Islet of Langerhans (tissue), 1 donor: ENCODE results near the gene ZNF827.

ENCODE experiments used
- FAIRE-seq: peaks from one replicate; lab custom pipeline; 2011; peaks lifted over from hg19 to GRCh38; lab: Jason Lieb, UNC

ZNF827 gene, protein sequence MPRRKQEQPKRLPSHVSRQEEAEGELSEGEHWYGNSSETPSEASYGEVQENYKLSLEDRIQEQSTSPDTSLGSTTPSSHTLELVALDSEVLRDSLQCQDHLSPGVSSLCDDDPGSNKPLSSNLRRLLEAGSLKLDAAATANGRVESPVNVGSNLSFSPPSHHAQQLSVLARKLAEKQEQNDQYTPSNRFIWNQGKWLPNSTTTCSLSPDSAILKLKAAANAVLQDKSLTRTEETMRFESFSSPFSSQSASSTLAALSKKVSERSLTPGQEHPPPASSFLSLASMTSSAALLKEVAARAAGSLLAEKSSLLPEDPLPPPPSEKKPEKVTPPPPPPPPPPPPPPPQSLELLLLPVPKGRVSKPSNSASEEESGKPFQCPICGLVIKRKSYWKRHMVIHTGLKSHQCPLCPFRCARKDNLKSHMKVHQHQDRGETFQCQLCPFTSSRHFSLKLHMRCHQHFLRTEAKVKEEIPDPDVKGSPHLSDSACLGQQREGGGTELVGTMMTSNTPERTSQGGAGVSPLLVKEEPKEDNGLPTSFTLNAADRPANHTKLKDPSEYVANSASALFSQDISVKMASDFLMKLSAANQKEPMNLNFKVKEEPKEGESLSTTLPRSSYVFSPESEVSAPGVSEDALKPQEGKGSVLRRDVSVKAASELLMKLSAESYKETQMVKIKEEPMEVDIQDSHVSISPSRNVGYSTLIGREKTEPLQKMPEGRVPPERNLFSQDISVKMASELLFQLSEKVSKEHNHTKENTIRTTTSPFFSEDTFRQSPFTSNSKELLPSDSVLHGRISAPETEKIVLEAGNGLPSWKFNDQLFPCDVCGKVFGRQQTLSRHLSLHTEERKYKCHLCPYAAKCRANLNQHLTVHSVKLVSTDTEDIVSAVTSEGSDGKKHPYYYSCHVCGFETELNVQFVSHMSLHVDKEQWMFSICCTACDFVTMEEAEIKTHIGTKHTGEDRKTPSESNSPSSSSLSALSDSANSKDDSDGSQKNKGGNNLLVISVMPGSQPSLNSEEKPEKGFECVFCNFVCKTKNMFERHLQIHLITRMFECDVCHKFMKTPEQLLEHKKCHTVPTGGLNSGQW

DNA sequence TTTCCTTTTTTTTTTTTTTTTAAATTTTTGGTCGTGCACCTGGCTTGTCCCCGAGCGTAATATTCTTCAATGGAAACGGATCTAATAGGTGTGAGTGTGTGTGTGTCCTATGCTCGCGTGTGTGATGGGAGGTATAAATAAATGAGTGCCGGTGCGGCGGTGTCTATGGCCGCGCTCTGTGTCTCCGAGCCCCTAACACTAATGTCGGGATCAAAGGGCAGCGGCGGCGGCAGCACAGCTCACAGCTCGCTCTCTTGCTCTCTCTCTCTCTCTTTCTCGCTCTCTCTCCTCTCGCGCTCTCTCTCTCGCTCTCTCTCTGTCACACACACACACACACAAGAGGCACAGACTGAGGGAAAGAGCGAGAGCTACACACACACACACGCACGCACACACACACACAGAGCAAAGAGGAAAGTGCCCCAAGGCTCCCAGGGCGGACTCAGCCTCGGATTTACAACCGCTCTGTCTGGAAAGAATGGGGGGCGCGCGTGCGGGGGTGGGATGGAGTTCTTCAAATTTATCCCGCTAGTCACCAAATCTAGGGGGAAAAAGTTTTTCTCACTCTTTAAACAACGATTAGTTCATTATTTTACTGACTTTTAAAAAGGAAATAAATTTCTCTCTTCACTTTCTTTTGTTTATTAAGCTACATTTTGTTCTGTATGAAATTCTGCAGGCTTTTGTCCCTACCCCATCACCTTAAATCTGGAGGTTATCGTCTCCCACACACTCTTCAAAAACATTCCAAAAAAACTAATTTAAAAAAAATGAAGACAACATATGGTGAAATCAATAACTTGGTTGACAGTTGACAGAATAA, at the start of gene ZNF827:
ZNF827 (minus strand) TSS at position 206 of the 823 bp plus-strand sequence. CDS start 416 bp downstream, outside the sequence.
- FAIRE-seq: no peak

DNA sequence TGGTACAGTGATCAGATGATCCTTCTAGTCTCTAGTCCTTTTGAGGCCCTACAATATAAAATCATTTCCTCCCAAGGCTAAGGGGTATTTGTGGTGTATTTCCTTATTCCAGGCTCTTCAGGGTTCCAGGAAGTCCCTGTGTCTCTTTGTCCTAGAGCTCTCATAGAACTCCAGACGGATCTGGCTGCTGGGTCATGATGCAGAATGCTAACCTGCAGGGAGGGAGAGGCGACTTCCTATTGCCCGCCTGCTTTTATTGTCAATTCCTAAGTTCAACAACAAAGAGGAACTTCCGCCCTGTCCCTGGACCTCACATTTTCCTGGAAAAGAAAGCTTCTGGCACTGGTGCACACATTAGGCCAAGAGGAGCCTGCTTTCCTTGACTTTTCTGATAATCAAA, 45.9 kb upstream of the ZNF827 start:
- no peak for FAIRE-seq

DNA sequence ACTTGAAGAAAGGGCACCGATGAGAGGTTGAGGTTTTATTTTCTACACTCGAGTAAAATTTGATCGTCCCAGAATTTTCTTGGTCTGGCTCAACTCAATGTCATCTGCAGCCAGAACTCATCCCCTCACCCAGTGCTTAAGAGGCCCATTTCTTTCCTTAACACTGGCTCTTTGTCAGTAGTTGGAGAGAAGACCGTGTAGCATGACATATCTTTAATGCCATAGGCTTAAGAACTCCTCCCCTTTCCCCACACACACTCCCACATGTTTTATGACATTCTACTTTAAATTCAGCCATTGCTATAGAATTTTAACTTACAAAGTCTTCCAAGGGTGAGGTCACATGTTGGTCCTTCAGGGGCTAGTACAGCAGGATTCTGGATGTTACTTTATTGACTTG, 44.2 kb upstream of the ZNF827 start:
- no peak for FAIRE-seq

DNA sequence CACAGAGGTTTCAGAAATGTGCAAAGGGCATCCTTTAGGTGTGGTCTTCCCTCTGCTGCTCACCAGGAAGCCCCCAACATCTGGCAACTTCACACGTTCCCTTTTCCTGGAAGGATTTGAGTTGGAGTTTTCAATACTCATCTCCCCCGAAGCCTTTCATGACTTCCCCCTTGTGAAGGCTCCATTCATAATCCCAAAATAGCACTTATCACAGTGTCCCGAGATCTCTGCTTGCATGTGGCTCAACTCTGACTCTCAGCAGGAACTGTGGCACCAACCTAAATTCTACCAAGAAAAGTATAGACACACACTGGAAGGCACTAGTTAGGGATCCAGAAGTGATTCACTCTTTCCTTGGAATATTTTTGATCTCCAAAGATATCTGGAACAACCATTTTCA, 40.5 kb upstream of the ZNF827 start:
- FAIRE-seq: no peak

DNA sequence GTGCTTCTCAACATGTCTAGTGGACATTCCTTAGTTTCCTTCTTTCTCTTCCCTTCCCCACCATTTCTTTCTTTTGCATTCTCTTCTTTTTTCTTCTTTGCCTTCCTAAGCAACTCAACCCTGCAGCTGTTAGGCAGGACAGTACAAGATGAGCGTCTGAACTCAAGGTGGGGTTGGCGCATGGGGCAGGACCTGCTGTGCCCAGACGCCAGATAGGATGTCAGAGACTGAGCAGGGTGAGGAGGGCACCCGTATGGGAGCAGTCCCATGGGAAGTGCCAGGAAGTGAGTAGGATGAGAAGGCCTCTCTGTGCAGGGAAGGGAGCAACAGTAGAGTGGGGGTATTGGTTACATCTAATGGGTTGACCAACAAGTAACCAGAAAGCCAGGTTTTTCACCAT, 38.1 kb upstream of the ZNF827 start:
- no peak for FAIRE-seq

DNA sequence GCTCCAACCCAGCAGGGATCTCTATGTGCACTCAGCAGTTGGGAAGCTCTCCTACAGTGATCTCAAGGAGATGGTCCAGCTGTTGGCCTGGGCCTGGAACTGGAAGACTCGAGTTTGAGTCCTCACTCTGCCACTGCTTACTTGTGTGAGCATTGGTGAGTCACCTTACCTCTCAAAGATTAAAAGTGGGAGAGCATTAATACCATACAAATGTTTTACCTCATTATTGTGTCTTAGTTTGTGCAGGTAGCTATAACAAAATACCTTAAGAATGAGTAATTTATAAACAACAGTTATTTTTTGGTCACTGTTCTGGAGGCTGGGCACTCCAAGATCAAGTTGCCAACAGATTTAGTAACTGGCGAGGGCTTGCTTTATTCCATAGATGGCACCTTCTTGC, 21.4 kb upstream of the ZNF827 start:
- no peak for FAIRE-seq

DNA sequence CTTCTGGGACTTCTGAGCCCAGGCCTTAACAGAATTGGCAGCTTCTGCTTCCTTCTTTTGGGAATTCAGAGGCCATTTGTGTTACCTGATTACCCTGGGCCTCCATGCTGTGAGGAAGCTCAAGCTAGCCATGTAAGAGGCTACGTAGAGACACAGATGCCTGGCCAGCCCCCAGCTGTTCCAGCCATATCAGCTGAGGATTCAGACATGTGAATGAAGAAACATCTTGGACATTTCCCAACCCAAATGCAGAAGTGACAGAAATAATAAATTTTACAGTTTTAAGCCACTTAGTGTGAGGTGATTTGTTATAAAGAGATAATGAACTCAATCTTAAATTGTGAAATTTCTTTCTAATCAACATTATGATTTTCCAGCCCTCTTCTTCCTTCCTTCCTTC, 18.7 kb upstream of the ZNF827 start:
- FAIRE-seq: no peak

DNA sequence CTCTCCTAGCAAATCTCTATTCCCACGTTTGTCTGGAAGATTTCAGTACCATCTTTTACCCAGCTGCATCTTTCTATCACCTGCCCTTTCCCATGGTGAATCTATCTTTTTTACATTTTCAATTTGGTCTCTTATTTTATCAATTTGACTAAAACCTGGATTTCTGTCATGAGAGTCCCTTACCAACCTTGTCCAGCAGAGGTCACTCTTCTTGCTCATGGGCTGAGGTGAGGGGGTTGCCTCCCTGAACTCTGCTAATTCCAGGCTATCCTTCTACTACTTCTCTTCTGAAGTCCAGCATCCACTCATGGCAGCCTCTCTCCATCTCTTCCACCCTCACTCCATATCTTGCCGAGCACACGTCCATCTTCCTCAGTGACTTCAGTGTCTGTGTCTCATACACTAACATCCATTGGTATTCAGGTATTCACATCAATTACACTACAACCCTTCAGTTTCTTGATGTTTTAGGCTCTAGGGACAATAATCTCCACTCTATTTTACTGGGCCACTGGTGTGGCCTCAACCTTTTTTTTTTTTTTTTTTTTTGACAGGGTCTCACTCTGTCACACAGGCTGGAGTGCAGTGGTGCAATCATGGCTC, 17.8 kb upstream of the ZNF827 start:
- peak; percentile 86 for FAIRE-seq

DNA sequence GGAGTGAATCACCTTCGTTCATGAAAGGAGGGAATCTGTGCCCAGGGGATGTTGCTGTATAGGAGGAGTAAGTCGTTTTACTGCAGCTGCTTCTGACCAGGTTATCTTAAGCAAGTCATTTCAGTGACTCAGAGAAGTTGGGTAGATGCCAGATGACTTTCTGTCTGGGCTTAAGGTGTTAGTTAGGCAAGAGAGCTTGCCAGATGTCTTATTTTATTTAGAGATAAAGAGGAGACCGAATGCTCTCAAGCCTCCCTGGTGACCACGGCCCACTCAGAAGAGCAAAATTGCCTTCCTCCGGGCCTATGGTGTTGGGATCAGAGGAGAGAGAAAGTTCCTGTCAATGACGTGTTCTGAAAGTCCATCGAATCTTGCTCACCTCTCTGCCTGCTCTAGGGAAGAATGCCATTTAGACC, 16.3 kb upstream of the ZNF827 start:
- FAIRE-seq: no peak

DNA sequence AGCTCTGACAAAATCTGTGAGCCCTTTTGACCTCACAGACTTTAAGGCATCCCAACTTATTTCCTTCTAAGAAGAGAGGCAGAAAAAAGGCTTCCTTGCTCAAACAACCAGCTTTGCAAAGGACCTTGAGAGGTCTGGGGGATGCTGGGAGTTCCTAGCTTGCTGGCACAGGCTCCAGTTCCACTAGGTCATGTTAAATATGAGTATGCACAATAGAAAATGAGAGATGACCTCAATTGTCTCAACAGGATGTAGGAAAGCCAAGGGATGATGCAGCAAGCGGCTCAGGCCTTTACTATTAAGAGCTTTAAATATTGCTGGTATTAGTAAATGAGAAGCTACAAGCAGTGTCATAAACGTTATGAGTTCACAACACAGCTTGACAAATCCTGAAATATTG, 13.3 kb upstream of the ZNF827 start:
- FAIRE-seq: no peak

DNA sequence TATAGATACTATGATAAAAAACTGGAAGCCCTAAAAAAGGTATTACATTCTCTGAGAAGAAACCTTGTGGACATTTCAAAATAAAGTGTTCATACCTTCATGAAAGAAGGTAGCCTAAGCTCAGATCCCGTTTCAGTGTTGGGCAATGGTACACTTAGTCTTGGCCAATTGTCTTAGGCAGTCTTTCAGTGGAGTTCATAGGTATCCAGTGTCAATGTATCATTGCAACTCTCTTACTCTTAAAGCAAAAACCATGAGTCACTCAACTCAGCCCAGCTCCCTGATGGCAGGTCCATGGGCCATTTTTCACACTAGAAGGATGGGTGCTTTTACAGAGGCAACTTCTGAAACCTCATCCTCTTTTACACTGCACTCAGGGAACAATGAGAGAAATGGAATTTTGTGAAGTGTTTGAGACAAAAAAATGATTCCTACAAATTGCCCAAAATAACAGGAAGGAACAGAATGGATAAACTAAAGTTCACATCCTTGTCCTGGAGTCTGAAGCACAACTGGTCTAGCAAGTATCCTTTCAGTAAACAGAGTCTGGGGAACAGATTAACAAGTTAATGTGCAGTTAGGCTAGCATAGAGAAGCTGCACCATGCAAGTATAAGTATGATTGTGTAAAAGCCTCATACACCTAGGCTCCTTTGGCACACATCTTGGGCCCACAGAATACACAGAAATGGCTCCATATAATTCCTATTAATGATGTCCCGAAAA, 7.0 kb upstream of the ZNF827 start:
- FAIRE-seq: no peak

DNA sequence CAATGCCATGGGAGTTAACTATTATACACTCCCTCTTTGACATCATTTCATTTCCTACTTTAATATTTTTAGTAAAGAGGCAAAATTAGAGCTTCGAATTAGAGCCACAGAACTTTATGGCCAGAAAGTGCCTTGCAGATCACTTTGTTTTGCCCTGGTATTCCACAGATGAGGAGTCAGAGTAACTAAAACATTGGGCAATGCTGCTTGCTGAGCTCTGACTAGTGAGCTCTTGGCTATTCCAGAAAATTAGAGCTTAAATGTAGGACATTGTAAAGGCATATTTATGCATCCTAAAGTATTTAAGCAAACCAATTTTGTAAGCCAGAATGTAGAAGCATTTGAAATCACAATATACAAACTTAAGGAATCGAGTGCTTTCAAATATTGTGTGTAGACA, 6.3 kb upstream of the ZNF827 start:
- no peak for FAIRE-seq

DNA sequence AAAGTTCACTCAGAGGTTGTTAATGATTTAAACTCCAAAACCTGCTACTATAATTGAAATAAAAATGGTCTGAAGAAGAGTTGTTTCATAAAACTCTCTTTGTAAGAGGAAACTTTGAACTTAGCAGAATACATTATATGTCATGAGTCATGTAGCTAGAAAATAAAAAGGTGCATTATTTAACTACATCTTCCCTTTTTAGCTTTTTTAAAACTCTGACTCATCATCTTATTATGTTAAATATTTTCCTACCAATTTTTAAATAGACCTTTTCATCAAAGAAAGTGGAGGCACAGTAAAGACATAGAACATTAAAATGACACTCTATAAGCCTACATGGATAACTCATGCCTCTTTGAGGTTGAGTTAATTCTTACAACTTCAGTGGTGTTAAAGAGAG, 1.2 kb upstream of the ZNF827 start:
- no peak for FAIRE-seq

DNA sequence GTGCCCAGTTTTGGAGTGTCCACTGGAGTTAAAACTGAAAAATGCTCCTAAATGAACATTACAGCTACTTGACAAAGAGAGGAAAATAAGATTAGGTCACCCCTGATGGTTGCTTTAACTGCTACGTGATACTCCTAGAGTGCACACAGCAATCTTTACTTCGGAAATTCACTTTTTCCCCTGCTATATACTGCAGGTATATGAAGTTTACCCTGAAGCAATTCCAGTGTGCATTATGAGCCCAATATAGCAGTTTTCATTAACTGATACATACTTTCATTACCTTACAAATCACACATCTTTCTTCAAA, 773 bp upstream of the ZNF827 start:
- FAIRE-seq: no peak

DNA sequence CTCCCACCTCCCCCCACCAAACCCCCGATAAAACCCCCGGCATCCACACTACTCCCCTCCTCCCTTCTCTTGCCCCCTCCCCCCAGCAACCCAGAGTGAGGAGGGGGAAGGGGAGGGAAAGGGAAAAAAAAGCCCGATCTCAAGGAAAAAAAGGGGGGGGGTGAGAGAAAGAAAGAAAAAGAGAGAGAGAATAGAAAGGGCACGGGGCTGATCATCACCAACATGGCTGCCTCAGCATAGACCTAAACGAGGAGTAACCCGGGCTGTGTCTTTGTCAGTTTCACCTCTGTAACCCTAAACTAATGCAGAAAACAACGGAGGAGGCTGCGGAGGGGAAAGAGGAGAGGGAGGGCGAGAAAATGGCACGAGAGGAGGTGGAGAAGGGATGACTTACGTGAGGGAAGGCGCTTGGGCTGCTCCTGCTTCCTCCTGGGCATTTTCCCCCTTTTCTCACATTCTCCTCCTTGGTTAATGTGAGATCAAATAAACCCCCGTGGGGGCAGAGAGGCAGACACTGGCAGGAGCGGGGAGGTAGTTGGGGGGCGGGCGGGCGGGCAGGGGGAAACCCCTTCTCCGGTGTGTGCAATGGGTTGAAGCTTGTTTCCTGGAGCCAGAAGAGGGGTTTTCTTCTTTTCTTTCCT, 532 bp downstream of the ZNF827 start:
- FAIRE-seq: no peak

DNA sequence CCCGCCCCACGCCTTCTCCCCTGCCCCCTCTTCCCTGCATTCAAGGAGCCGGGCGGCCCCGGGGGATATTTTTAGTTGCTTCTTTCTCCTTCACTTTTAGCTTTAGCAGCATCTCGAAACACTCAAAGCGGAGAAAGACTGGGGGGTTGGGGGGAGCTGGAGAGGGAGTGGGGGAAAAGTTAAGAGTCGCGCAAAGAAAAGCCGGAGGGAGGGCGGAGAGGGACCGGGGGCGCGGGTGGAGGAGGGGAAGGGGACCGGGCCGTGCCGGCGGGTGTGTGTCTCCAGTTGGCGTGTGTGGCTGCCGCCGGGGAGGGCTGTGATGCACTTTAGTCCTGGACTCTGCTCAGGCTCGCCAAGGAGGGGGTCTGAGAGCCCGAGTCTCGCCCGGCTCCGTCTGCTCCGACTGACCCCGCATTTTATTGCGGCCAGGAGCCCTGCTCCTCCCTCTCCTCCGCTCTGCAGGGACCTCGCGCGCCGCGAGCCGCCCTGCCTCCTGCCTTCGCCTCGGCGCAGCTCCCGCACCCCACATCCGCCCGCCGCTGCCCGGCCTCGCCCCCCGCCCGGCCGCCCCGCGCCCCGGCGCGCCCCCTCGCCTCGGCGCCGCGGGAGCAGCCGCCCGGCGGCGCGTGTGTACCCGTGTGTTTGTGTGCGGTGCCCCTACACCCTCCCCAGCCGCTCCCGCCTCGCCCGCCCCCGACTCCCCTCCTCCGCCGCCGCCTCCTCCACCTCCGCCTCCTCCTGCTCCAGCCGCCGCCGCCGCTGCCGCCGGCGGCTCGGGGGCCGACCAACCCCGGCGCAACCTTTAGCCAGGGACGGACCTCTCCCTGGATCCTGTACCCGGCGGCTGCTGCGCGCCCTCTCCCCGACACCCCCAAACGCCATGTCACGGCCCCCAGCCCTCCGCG, 1.4 kb downstream of the ZNF827 start:
- no peak for FAIRE-seq

DNA sequence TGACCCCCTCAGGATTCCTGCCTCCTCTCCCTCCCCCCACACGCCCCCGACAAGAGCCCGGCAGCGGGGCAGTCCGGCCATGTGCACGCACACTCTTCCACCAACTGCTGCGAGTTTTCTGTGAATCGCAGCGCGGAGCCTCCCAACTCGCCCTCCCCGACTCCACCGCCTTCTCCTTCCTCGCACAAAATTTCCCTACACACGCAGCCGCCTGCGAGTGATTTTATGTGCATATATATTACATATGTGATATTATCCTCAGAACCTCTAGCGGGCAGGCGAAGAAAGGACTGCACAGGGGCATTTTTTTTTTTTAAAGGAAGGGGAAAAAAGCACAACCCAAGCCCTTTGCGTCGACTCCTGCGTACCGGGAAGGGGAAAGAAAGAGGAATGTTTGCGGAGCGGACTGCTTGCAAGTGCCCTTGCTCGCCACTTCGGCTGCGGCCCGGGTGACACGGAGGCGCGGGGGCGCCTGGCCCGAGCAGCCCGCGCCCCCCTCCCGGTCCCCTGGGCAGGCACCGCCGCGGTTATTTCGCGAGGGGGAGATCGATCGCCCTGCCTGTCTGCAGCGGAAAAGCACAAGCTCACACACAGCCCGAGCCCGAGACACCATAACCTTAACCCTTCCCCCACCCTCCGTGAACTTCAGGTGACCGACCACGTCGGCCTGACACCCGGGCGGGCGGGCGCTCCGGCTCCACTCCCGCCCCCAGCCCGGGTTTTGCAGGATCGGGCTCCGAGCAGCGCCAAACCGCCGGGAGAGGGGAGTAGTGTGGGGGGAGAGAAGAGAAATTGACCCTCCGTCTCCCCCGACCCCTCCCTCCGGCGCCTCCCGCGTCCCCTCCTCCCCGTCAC, 2.3 kb downstream of the ZNF827 start:
- no peak for FAIRE-seq

DNA sequence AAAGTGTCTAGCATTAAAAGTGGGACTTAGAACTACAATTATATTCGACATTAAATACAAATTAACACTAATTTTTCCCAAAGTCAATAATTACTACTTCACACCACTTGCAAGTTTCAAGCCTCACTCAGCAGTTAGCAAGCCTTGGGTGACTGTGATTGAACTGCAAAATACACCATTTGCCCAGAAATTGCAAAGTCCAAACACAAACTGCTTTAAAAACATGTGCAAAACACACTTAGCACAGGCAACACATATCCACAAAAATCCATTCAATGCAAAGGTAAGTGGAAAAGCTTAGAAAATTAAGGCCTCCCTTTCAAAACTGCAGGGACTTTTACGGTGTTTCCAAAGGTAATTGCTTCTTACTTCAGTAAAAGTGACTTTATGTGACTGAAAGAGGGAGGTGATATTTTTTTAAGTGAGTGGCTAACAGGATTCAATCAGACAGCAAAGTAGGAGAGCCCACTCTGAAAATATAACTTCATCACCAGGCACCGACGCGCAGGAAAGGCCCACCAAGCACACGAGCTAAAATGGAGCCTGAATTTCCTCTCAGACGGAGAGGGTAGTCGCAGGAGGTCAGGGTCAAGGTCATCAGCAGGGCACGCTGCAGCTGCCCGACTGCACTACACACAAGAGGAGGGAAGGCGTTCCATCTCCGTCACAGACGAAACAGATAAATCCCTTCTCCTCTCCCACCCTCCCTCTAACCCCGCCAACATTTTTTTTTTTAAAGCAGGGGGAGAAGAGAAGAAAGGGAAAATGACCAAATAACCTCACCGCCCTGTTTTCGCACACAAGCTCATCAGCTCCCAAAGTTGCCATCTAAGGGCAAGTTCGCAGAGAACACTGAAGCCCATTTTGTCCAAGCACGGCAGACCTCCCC, 3.1 kb downstream of the ZNF827 start:
- no peak for FAIRE-seq
